Measurements from ENCODE around the gene TBC1D7.

GRCh38 chr6:13304580-13305260, 23.6 kb downstream of the TBC1D7 start:
- no peak for TF ChIP-seq POLR2A (IDR thresholded peaks at IDR 0.05; ENCODE audit: low read length)
- TF ChIP-seq GATA1 (IDR thresholded peaks at IDR 0.05; ENCODE audit: low read depth, low read length): no peak
